HG02943 (cell line): ENCODE data around the gene ZDHHC21.
"Not testable (repeated sequence)": the region's sequence is repeated elsewhere in the genome, so short reads cannot be mapped to it uniquely, and the experiment has no call there.

ENCODE experiments used
- ATAC-seq: cut with Tn5 transposase; IDR thresholded peaks from one replicate; pipeline ENCODE4 v1.9.1; 2021; ENCODE audit warnings: mild to moderate bottlenecking, low read depth, moderate library complexity; ENCODE audit not compliant: unreplicated experiment

The ZDHHC21 gene

DNA sequence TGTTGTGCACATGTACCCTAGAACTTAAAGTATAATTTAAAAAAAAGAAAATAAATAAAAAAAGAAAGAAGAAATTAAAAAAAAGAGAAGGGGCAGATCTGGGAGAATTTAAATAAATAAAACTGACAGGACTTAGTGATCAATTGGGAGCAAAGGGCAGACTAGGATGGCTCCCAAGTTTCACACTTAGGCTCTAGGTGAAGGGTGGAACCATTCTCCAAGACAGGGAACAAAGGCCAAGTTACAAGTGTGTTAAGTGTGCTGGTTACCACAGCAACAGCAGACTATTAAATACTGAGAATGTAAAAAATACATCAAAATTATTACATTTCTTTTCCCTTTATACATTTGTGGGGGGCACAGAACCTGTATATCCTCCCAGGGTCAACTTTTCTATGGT is 7.1 kb downstream of the ZDHHC21 start:
- ATAC-seq: no peak

DNA sequence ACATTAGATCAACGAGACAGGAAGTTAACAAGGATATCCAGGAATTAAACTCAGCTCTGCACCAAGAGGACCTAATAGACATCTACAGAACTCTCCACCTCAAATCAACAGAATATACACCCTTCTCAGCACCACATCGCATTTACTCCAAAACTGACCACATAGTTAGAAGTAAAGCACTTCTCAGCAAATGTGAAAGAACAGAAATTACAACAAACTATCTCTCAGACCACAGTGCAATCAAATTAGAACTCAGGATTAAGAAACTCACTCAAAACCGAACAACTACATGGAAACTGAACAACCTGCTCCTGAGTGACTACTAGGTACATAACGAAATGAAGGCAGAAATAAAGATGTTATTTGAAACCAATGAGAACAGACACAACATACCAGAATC is 10.6 kb downstream of the ZDHHC21 start:
- ATAC-seq: not testable (repeated sequence)

DNA sequence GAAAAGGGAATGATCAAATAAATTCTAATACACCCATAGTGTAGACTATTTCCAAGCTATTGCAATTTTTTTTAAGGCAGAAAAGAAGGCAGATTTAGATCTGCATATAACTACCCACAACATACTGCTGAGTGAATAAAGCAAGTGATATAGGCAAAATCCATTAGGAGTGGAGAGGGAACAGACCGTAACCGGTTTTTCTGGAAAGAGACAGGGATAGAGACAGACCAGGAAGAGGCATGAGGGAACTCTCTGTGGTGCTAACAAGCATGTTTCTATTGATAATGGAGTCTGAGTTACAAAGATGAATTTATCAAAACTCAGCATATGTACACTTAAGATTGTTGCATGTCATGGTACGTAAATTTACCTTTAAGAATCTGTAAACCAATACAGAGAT is 14.5 kb downstream of the ZDHHC21 start:
- no peak for ATAC-seq

DNA sequence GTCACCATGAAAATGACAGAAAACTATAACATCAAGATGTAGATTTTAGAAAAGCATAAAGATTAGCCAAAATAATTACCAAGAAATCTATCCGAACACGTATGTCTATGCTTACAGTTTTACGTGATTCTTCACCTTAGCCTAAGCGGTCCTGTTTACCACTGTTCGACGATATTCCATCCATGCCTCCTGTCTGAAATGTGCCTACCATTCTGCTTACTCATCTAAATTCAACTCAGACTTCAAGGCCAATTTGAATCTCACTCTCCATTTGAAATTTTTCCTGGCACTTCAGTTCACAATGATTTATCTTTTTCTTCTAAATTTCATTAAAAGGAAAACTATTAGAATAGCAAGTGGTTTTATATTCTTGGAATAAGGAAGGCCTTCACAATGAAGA is 15.4 kb downstream of the ZDHHC21 start:
- no peak for ATAC-seq

DNA sequence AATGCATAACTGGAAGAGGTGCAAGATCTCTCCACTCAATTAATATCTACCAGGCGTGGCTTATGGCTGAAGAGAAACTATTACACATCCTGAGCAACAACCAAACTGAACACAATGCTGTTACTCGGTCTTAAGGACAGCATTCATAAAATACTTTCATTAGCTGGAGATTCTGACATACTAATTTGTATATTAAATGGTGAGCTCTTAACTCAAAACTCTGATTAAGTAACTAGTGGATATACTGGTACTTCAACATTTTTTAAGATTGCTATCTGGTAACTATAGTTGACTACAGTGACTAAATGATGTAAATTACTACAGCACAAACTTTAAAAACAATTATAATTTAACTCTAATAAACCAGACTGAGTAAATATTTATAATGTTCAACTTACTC is 15.8 kb downstream of the ZDHHC21 start:
- no peak for ATAC-seq

DNA sequence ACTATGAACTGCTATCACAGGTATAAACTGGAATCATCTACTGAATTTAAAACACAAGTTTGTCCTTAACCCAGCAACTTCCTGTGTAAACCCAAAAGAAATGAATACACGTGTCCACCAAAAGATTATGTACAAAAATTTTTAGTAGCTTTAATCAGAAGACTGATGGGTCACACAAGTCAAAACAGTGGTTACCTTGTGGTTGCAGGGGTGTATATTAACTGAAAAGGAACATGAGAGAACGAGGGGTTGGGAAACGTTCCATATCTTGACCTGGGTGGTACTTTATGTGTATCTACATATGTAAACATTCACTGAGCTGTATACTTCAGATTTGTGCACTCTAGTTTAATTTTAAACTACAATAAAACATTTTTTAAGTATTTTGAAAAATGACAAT is 18.6 kb downstream of the ZDHHC21 start:
- ATAC-seq: no peak

DNA sequence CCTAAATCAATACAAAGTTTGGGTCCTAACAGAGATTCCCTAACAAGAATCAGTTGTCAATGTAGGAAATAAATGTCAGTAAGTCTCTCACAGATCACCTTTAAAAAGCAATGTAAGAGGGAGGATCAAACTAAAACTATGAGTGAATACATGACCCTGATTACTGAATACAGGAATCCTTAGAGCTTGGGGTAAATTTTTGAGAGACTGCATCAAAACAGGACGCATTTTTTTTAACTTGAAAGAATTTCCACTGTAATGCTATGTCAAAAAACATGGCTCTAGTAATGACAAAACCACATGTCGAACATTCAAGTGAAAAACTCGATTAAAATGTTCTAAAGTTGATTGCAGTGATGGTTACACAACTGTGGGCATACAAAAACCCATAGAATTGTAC is 21.9 kb downstream of the ZDHHC21 start:
- ATAC-seq: no peak

DNA sequence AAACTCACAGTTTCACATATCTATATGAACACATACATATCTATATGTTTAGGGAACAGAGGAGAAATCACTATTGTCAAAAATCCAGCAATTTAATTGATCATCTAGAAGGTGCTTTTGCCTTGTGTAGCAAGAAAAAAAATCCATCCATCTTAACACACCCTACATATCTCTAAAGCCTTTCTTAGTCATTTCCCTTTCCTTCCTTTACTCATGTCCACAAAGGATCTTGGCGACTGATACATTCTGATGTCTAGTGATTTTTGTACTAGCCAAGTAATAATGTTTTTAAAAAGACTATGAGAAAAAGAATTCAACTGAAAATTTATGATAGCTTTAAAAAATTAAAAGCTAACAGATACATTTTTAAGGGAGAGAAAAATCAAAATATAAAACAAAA is 22.5 kb downstream of the ZDHHC21 start:
- ATAC-seq: no peak

DNA sequence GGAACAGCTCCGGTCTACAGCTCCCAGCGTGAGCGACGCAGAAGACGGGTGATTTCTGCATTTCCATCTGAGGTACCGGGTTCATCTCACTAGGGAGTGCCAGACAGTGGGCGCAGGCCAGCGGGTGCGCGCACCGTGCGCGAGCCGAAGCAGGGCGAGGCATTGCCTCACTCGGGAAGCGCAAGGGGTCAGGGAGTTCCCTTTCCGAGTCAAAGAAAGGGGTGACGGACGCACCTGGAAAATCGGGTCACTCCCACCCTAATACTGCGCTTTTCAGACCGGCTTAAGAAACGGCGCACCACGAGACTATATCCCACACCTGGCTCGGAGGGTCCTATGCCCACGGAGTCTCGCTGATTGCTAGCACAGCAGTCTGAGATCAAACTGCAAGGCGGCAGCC is 29.2 kb downstream of the ZDHHC21 start:
- not testable (repeated sequence) for ATAC-seq

DNA sequence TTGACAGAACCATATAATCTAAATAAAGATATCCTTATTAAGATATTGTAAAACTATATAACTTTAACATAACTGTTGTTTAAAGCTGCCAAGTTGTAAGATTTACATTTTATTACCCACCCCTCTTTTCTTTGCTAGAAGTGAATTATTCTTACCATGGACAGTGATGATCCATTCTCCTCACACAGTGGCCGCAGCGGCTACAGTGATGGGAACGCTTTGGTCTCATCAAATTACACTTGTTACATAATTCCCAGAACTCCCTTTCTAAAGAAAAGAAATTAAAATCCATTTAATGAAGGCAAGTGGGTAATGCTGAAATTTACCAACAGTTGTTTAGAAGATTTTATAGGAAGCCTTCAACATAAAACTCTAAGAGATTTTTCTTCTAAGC is 31.2 kb downstream of the ZDHHC21 start:
- ATAC-seq: no peak

DNA sequence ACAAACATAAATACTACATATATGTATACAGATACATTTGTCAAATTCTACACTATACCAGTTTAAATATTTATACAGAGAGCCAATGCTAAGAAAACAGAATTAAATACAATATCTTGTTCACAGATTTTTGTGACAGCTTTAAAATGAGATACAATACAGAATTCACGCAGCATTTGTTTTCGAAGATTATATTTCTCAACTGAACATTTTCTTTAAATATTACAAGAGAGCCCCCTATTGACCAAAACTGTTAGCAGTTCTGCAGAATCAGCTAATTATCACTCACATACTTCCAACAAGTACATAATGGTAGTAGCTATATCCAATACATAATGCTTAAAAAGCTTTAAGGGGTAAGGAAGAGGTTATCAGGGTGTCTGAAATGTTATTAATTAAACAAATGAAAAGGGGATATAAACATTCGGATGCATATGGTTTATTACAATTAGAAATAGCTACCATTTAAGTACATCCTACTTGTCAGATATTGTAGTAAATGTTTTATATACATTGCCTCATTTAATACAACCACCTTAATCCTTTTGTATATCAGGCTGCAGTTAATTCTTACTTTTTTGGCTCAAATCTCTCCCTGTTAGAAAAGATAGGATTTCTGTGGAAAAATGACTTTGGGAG is 31.7 kb downstream of the ZDHHC21 start:
- ATAC-seq: no peak

DNA sequence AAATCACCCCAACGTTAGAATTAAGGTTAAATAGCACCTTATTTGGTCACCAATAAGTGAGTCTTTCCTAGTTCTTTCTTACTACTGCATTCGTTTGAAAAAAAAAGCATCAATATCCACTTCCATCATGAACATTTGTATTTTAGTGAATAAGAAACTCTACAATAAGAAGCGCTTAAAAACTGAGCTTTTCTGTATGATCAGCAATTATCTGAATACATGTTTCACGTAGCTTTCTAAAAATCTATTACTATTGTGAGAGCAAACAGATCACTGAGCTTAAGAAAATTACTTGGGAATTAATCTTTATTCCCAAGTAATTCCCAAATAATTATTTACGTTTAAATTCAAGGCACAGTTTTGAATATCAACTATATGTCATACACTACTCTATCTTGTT is 32.5 kb downstream of the ZDHHC21 start:
- ATAC-seq: no peak

DNA sequence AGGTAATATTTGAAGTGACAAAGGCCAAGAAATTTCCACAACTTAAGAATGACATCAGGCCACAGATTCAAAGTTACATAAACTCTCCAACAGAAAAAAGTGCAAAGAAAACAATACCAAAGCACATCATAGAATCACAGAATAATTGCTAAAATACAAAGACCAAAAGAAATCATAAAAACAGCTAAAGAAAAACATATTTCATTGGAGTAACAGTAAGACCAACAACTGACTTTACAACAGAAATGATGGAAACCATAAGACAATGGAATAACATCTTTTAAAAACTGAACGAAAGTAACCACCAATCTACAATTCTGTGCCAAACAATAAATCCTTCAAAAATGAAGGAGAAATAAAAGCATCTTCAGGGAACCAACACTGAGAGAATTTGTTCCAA is 38.3 kb downstream of the ZDHHC21 start:
- no peak for ATAC-seq

DNA sequence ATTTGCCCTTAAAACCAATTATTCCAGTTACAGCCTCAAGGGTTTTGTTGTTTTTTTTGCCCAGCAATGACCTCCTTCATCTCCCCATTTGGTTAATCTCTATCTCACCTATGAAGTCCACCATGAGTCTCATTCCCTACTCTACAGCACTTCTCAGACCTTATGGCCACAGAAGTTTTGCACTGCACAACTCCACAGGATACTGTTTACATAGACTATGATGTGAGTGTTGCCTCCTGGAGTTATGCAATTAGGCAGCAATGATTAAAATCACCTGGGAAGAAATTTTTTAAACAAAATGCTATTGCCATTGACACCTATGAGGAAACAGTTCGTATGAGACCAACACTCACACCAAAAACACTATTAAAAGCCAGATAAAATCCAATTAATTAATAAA is 39.7 kb downstream of the ZDHHC21 start:
- ATAC-seq: no peak

DNA sequence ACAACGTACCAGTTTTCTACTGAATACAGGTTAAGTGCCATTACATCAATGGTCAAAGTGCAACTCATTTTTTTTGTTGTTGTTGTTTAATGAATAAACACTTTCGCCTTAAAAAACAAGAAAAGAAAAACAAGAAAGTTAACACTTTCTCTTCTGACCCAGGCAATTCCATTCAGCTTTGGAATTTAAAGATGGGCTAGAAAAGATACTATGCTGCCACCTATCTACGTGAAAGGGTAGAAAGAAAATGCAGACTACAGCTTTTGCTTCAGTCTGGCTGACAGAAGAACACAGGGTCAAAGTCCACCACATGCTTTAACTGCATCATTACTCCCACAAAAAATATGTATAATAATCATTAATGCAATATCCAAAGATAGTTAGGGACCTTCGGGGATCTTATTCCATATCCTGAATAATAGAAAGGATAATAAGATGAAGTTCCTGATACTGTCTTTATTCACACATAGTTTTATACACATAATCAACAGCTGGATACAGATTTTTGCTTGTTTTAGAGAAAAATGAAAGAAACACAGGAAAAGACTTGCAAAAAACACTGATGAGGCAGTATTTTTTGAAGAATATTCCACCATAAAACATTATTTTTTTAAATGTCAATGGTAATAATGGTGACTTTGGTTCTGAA is 40.4 kb downstream of the ZDHHC21 start:
- ATAC-seq: no peak

DNA sequence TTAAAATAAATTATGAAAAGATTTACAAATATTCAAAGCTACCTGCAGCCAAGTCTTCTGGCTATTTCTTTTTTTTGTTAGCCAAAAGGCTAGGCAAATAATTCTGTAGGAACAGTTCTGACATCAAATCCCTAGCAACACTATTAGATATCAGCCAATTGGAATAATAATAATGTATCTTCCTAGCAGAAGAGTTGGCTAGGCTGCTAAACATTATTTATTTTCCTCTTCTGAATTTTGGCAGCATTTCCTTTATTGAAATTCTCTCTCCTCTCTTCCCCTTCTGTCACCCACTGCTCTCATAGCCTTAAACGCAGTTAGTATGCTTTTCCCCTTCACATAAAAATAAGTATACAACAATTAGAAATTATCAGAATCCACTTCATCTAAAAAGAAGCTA is 42.6 kb downstream of the ZDHHC21 start:
- no peak for ATAC-seq

DNA sequence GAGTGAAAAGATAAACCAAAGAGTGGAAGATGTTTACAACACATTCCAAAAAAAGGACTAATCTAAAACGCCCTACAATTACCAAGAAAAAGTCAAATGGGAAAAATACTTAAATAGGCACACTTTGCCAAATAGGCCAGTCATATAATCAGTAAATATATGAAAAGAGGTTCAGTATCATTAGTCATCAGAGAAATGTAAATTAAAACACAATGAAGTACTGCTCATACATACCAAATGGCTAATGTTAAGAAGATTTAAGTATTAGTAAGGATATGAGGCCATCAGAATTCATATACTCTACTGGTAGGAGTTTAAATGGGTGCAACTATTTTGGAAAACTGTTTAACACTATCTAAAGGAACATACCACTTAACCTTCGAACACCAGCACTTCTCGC is 47.6 kb downstream of the ZDHHC21 start:
- ATAC-seq: no peak

DNA sequence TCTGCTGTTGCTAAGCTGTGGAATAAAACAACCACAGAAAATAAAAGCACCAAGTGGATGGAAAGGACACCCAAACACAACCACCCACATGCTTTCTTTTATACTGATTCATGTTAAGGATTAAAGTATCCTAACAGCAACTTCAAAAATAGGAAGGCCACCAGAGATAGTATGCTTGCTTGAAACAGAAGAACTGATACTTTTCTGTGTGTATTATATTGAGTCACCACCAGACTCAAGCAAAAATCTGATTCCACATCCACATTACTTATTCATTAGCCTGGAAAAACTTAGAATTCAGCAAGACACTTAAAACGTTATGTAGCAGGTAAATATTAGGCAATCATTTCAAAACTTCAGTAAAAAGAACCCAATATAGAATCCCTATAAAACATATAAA is 52.3 kb downstream of the ZDHHC21 start:
- no peak for ATAC-seq

DNA sequence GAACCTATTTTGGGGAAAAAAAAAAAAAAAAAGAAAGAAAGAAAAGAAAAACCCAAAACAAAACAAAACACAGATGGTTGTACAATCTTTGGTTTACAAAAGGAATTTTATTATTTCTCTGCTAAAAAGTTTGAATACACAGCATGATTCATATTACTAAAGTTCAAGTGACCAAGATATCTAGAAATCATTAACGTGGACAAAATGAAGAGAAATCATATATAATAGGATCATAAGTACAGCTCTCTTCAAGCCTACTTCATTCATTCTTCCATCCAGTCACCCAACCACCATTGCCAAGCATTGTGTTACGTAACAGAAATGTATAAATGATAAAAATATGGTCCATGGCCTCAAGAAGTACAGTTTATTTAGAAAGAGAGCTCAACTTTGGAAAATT is 52.9 kb downstream of the ZDHHC21 start:
- ATAC-seq: no peak

DNA sequence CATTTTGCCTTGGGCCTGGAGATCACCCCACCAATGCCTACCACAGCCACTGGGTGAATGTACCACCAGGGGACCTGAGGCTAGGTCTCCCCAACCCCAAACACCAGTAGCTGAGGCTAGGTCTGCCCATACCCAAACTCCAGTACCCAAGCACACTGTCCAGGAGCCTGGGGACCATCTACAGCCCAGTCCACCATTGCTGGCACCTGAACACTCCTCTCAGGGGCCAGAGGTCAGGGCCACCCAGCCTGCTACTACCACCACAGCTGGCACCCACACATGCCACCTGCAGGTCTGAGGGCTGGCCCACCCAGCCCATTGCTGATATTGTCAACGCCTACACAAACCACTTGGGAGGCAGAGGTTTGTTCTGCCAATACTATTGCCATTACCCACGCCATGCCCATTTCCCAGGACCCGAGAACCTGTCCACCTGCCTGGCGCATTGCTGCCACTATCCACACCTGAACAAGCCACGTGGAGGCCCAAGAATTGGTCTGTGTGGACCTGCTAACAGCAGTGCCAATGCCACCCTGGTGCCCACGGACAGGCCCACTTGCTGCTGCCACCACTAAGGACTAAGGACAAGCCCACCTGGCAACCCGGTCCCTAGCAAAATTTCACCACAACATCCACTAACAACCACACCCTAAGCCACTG is 59.2 kb downstream of the ZDHHC21 start:
- ATAC-seq: no peak

DNA sequence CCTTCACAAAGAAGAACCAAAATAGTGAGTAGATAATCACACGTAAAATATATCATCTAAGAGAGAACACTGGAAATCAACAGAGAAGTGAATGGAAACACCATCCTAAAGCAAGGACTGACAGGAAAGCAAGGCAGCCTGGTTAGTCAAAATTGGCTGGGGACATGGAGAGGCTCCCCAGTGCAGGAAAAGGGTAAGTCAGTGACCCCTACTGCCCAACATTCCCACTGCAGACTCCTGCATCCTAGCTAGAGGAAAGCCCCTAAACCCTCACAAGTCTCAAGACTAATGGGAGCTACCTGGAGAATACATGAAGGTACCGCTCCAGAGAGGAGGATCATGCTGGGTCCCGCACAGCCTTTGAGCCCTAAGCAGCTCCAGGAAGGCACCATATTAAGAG is 60.1 kb downstream of the ZDHHC21 start:
- ATAC-seq: no peak

DNA sequence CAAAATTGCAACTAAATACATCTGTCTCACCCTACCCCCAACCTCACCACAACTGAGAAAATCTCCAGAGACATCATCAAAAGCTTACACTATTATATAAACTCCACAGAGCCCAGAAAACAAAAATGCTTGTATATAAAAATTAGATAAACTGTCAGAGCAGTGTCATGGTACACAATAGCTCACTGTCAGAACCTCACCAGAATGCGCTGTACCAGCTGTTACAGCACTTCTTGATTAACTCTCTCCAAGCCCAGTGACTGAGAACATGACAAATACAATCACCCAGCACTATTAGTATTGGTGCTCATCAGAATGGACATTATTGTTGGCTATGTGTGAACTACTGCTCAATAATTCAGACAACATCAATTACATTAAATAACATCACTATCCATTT is 65.7 kb downstream of the ZDHHC21 start:
- no peak for ATAC-seq
